Measurements from ENCODE around the gene SCYL1. TPM values are rescaled to one million over a fixed set of nuclear protein-coding genes. Genes with fewer than 3 reads are reported as not detected.

The SCYL1 gene
- total RNA-seq, 1 experiment from 2014 or later, result 39.1 TPM

GRCh38 chr11:65545853-65546216, 21.0 kb downstream of the SCYL1 start:
- no peak overlapping the region for H3K27ac ChIP-seq (ENCODE audit: low read length)
- no peaks in the 10 kb centered on the region for H4K20me1 ChIP-seq (ENCODE audit: insufficient read depth, low read depth, low read length)
- H3K27me3 ChIP-seq (ENCODE audit: low read length), result no peaks in the 10 kb centered on the region
- H3K9ac ChIP-seq (ENCODE audit: low read length), result peak overlapping the region; percentile 48
- no peaks in the 10 kb centered on the region for H3K36me3 ChIP-seq (ENCODE audit: insufficient read depth, low read length)
- no peaks in the 10 kb centered on the region for H3K79me2 ChIP-seq (ENCODE audit: low read length)
- peak overlapping the region; percentile 66 for H3K4me2 ChIP-seq (ENCODE audit: low read depth, low read length, poor library complexity, severe bottlenecking)
- no peak overlapping the region for H2AFZ ChIP-seq (ENCODE audit: low read length)
- peak overlapping the region; percentile 65; the same call in 1 of the 2 replicates for H3K4me3 ChIP-seq (ENCODE audit: low read length)
- DNase-seq, result no peak
- H3K9me3 ChIP-seq (ENCODE audit: low read length), result no peaks in the 10 kb centered on the region
- peaks cover 21% of the 10 kb centered on the region for H3K4me1 ChIP-seq (ENCODE audit: low read length)
- H3K9me2 ChIP-seq (replicated peaks; ENCODE audit: insufficient read depth, low read length), result no peaks in the 10 kb centered on the region

- H3K4me1 ChIP-seq (ENCODE audit: low read length), result peaks cover 21% of the 10 kb centered on the region
- no peaks in the 10 kb centered on the region for H3K36me3 ChIP-seq (ENCODE audit: insufficient read depth, low read length)
- no peaks in the 10 kb centered on the region for H3K27me3 ChIP-seq (ENCODE audit: low read length)
- peak; percentile 93 for DNase-seq
- peak overlapping the region; percentile 65 for H3K4me3 ChIP-seq (ENCODE audit: low read length)
- peak overlapping the region; percentile 38; the same call in 1 of the 2 replicates for H2AFZ ChIP-seq (ENCODE audit: low read length)
- no peak overlapping the region for H3K27ac ChIP-seq (ENCODE audit: low read length)
- peak overlapping the region; percentile 66 for H3K4me2 ChIP-seq (ENCODE audit: low read depth, low read length, poor library complexity, severe bottlenecking)
- no peaks in the 10 kb centered on the region for H3K9me3 ChIP-seq (ENCODE audit: low read length)
- no peaks in the 10 kb centered on the region for H3K9me2 ChIP-seq (replicated peaks; ENCODE audit: insufficient read depth, low read length)
- H4K20me1 ChIP-seq (ENCODE audit: insufficient read depth, low read depth, low read length), result no peaks in the 10 kb centered on the region
- no peaks in the 10 kb centered on the region for H3K79me2 ChIP-seq (ENCODE audit: low read length)
- H3K9ac ChIP-seq (ENCODE audit: low read length), result peak overlapping the region; percentile 51
These were observed 21.5 kb downstream of the SCYL1 start for GRCh38 chr11:65546217-65546958.

- no peak overlapping the region for H3K9ac ChIP-seq (ENCODE audit: low read length)
- H3K27me3 ChIP-seq (ENCODE audit: low read length), result no peaks in the 10 kb centered on the region
- no peaks in the 10 kb centered on the region for H3K9me3 ChIP-seq (ENCODE audit: low read length)
- no peaks in the 10 kb centered on the region for H3K9me2 ChIP-seq (replicated peaks; ENCODE audit: insufficient read depth, low read length)
- no peak overlapping the region for H3K4me3 ChIP-seq (ENCODE audit: low read length)
- no peak overlapping the region for H3K27ac ChIP-seq (ENCODE audit: low read length)
- no peak for DNase-seq
- H3K79me2 ChIP-seq (ENCODE audit: low read length), result no peaks in the 10 kb centered on the region
- H3K36me3 ChIP-seq (ENCODE audit: insufficient read depth, low read length), result no peaks in the 10 kb centered on the region
- no peaks in the 10 kb centered on the region for H4K20me1 ChIP-seq (ENCODE audit: insufficient read depth, low read depth, low read length)
- H2AFZ ChIP-seq (ENCODE audit: low read length), result no peak overlapping the region
- H3K4me2 ChIP-seq (ENCODE audit: low read depth, low read length, poor library complexity, severe bottlenecking), result no peak overlapping the region
- H3K4me1 ChIP-seq (ENCODE audit: low read length), result peaks cover 23% of the 10 kb centered on the region
These were observed 22.7 kb downstream of the SCYL1 start for GRCh38 chr11:65547446-65548125.

- DNase-seq, result no peak
- Histone ChIP-seq H3K27ac (ENCODE audit: low read length) (no peak overlapping the region), H3K9me3 (ENCODE audit: low read length) (no peaks in the 10 kb centered on the region), H3K36me3 (ENCODE audit: insufficient read depth, low read length) (no peaks in the 10 kb centered on the region), H3K4me1 (ENCODE audit: low read length) (peaks cover 23% of the 10 kb centered on the region), H3K4me3 (ENCODE audit: low read length) (no peak overlapping the region), H3K79me2 (ENCODE audit: low read length) (no peaks in the 10 kb centered on the region), H4K20me1 (ENCODE audit: insufficient read depth, low read depth, low read length) (no peaks in the 10 kb centered on the region), H3K27me3 (ENCODE audit: low read length) (no peaks in the 10 kb centered on the region), H3K4me2 (ENCODE audit: low read depth, low read length, poor library complexity, severe bottlenecking) (no peak overlapping the region), H3K9me2 (replicated peaks; ENCODE audit: insufficient read depth, low read length) (no peaks in the 10 kb centered on the region), H3K9ac (ENCODE audit: low read length) (no peak overlapping the region), H2AFZ (ENCODE audit: low read length) (no peak overlapping the region)
These were observed 23.5 kb downstream of the SCYL1 start for GRCh38 chr11:65548395-65548794.

GRCh38 chr11:65549096-65549495, 24.2 kb downstream of the SCYL1 start:
- Histone ChIP-seq H3K27me3 (ENCODE audit: low read length) (no peaks in the 10 kb centered on the region), H3K27ac (ENCODE audit: low read length) (no peak overlapping the region), H3K4me3 (ENCODE audit: low read length) (no peak overlapping the region), H3K36me3 (ENCODE audit: insufficient read depth, low read length) (no peaks in the 10 kb centered on the region), H3K9me3 (ENCODE audit: low read length) (no peaks in the 10 kb centered on the region), H3K4me2 (ENCODE audit: low read depth, low read length, poor library complexity, severe bottlenecking) (no peak overlapping the region), H3K9ac (ENCODE audit: low read length) (no peak overlapping the region), H3K79me2 (ENCODE audit: low read length) (no peaks in the 10 kb centered on the region), H3K9me2 (replicated peaks; ENCODE audit: insufficient read depth, low read length) (no peaks in the 10 kb centered on the region), H2AFZ (ENCODE audit: low read length) (no peak overlapping the region), H4K20me1 (ENCODE audit: insufficient read depth, low read depth, low read length) (no peaks in the 10 kb centered on the region), H3K4me1 (ENCODE audit: low read length) (peaks cover 23% of the 10 kb centered on the region)
- no peak for DNase-seq

- H3K79me2 ChIP-seq (ENCODE audit: low read length), result no peaks in the 10 kb centered on the region
- no peak overlapping the region for H2AFZ ChIP-seq (ENCODE audit: low read length)
- H3K36me3 ChIP-seq (ENCODE audit: insufficient read depth, low read length), result no peaks in the 10 kb centered on the region
- H4K20me1 ChIP-seq (ENCODE audit: insufficient read depth, low read depth, low read length), result no peaks in the 10 kb centered on the region
- no peak overlapping the region for H3K4me3 ChIP-seq (ENCODE audit: low read length)
- peaks cover 13% of the 10 kb centered on the region for H3K4me1 ChIP-seq (ENCODE audit: low read length)
- H3K27ac ChIP-seq (ENCODE audit: low read length), result no peak overlapping the region
- peak; percentile 81 for DNase-seq
- no peaks in the 10 kb centered on the region for H3K9me3 ChIP-seq (ENCODE audit: low read length)
- H3K4me2 ChIP-seq (ENCODE audit: low read depth, low read length, poor library complexity, severe bottlenecking), result no peak overlapping the region
- no peak overlapping the region for H3K9ac ChIP-seq (ENCODE audit: low read length)
- H3K9me2 ChIP-seq (replicated peaks; ENCODE audit: insufficient read depth, low read length), result no peaks in the 10 kb centered on the region
- H3K27me3 ChIP-seq (ENCODE audit: low read length), result no peaks in the 10 kb centered on the region
These were observed 26.9 kb downstream of the SCYL1 start for GRCh38 chr11:65551572-65552387.

- DNase-seq, result no peak
- Histone ChIP-seq H3K9ac (ENCODE audit: low read length) (no peak overlapping the region), H3K4me1 (ENCODE audit: low read length) (peaks cover 11% of the 10 kb centered on the region; the same call in 1 of the 2 replicates), H3K27me3 (ENCODE audit: low read length) (no peaks in the 10 kb centered on the region), H4K20me1 (ENCODE audit: insufficient read depth, low read depth, low read length) (no peaks in the 10 kb centered on the region), H2AFZ (ENCODE audit: low read length) (no peak overlapping the region), H3K36me3 (ENCODE audit: insufficient read depth, low read length) (no peaks in the 10 kb centered on the region), H3K79me2 (ENCODE audit: low read length) (no peaks in the 10 kb centered on the region), H3K4me3 (ENCODE audit: low read length) (no peak overlapping the region), H3K9me3 (ENCODE audit: low read length) (no peaks in the 10 kb centered on the region), H3K27ac (ENCODE audit: low read length) (no peak overlapping the region), H3K4me2 (ENCODE audit: low read depth, low read length, poor library complexity, severe bottlenecking) (no peak overlapping the region), H3K9me2 (replicated peaks; ENCODE audit: insufficient read depth, low read length) (no peaks in the 10 kb centered on the region)
These were observed 27.6 kb downstream of the SCYL1 start for GRCh38 chr11:65552388-65552951.
